Neural progenitor cell (in vitro differentiated cells): ENCODE results near the gene ITGB8. TPM values are rescaled to one million over a fixed set of nuclear protein-coding genes. Genes with fewer than 3 reads are reported as not detected.

Source experiments
- DNase-seq: peaks from one replicate; pipeline ENCODE4 v3.0.0-alpha.2; 2016; ENCODE audit warnings: low spot score
- H2AFZ ChIP-seq: fragments of 200-600 bp; sonication (generic); replicated peaks from 2 replicates; pipeline ENCODE4 v1.6.1; 2016; ENCODE audit warnings: antibody characterized with exemption
- H3F3A ChIP-seq: fragments of 200-600 bp; sonication (generic); 2 replicates; pipeline ENCODE4 v1.6.1; 2016; ENCODE audit warnings: antibody characterized with exemption, low read depth
- H3K27ac ChIP-seq: fragments of 200-600 bp; sonication (generic); 2 replicates; pipeline ENCODE4 v1.5.1; 2016; ENCODE audit warnings: mild to moderate bottlenecking
- H3K27me3 ChIP-seq: fragments of 200-600 bp; sonication (generic); 2 replicates; pipeline ENCODE4 v1.6.1; 2016; ENCODE audit warnings: mild to moderate bottlenecking, moderate library complexity
- H3K36me3 ChIP-seq: fragments of 200-600 bp; sonication (generic); 2 replicates; pipeline ENCODE4 v1.5.1; 2016
- H3K4me1 ChIP-seq: fragments of 200-600 bp; sonication (generic); 2 replicates; pipeline ENCODE4 v1.6.1; 2016; ENCODE audit warnings: mixed run types
- H3K4me2 ChIP-seq: fragments of 200-600 bp; sonication (generic); 2 replicates; pipeline ENCODE4 v1.6.1; 2016
- H3K4me3 ChIP-seq: fragments of 200-600 bp; sonication (generic); 2 replicates; pipeline ENCODE4 v1.5.1; 2016
- H3K79me2 ChIP-seq: fragments of 200-600 bp; sonication (generic); 2 replicates; pipeline ENCODE4 v1.6.1; 2016; ENCODE audit warnings: low read depth
- H3K9ac ChIP-seq: fragments of 200-600 bp; sonication (generic); 2 replicates; pipeline ENCODE4 v1.6.1; 2016
- H3K9me3 ChIP-seq: fragments of 200-600 bp; sonication (generic); 2 replicates; pipeline ENCODE4 v1.5.1; 2016; ENCODE audit warnings: low read depth
- H4K20me1 ChIP-seq: fragments of 200-600 bp; sonication (generic); 2 replicates; pipeline ENCODE4 v1.6.1; 2016; ENCODE audit warnings: low read depth
- H3K27ac Mint-ChIP-seq: 3 replicates; pipeline ENCODE4 v1.8.0; 2021; ENCODE audit warnings: mixed read lengths
- H3K27me3 Mint-ChIP-seq: 2 replicates; pipeline ENCODE4 v1.8.0; 2022; ENCODE audit warnings: low read depth, mild to moderate bottlenecking, inconsistent platforms, moderate library complexity, mixed read lengths; ENCODE audit not compliant: insufficient read depth
- H3K36me3 Mint-ChIP-seq: 3 replicates; pipeline ENCODE4 v1.8.0; 2021; ENCODE audit warnings: mixed read lengths
- H3K4me1 Mint-ChIP-seq: 3 replicates; pipeline ENCODE4 v1.8.0; 2021; ENCODE audit warnings: mixed read lengths
- H3K4me3 Mint-ChIP-seq: 3 replicates; pipeline ENCODE4 v1.8.0; 2021; ENCODE audit warnings: mild to moderate bottlenecking, moderate library complexity, mixed read lengths
- H3K9me3 Mint-ChIP-seq: 3 replicates; pipeline ENCODE4 v1.8.0; 2020; ENCODE audit warnings: mixed read lengths
- EZH2 ChIP-seq: fragments of 200-600 bp; sonication (generic); IDR thresholded peaks from 2 replicates; pipeline ENCODE4 v1.6.1; 2017; ENCODE audit warnings: antibody characterized with exemption, mild to moderate bottlenecking, moderate library complexity
- EZH2phosphoT487 ChIP-seq: fragments of 200-600 bp; sonication (generic); IDR thresholded peaks from 2 replicates; pipeline ENCODE4 v1.6.1; 2017; ENCODE audit warnings: antibody characterized with exemption
- total RNA-seq: library from RNA; depleted of rRNA; stranded (reverse); fragments of >200 nt; gene quantifications from 2 replicates; pipeline ENCODE4 v1.2.3, GENCODE V29; 2015; ENCODE audit warnings: low replicate concordance
- TF ChIP-seq, protein P1 (sequence below): fragments of 200-600 bp; sonication (generic); IDR thresholded peaks from 2 replicates; pipeline ENCODE4 v1.5.1; 2017; ENCODE audit warnings: antibody characterized with exemption, mild to moderate bottlenecking

ITGB8 gene
- total RNA-seq, 1 donor from 2014 or later: 5.3 TPM

DNA sequence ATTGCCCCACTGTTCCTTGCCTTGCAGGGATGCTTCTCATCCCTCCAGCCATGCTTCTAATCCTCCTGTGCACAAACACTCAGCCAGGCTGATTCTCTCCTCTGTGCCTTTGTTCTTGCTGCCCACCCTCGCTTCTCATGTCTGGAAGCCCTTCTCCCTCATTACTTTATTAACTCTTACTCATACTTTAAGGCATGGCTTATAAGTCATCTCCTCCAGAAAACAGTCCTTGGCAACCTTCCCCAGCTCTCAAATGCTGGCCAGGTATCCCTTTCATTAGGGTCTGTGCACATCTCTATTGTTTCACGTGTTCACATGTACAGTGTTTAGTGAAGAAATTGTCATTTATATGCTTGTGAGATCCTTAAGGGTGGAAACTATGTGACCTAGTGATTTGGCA, 62.9 kb downstream of the ITGB8 start:
- TF ChIP-seq, protein P1, sequence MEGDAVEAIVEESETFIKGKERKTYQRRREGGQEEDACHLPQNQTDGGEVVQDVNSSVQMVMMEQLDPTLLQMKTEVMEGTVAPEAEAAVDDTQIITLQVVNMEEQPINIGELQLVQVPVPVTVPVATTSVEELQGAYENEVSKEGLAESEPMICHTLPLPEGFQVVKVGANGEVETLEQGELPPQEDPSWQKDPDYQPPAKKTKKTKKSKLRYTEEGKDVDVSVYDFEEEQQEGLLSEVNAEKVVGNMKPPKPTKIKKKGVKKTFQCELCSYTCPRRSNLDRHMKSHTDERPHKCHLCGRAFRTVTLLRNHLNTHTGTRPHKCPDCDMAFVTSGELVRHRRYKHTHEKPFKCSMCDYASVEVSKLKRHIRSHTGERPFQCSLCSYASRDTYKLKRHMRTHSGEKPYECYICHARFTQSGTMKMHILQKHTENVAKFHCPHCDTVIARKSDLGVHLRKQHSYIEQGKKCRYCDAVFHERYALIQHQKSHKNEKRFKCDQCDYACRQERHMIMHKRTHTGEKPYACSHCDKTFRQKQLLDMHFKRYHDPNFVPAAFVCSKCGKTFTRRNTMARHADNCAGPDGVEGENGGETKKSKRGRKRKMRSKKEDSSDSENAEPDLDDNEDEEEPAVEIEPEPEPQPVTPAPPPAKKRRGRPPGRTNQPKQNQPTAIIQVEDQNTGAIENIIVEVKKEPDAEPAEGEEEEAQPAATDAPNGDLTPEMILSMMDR: no peak
- TF ChIP-seq EZH2: no peak
- TF ChIP-seq EZH2phosphoT487: no peak
- Histone ChIP-seq H3K27me3 (no peaks in the 10 kb centered on the region), H3K4me2 (no peak overlapping the region), H3K9me3 (no peaks in the 10 kb centered on the region), H3K4me1 (peaks cover 2% of the 10 kb centered on the region), H3K4me3 (no peak overlapping the region), H3K9ac (no peak overlapping the region), H3K79me2 (no peaks in the 10 kb centered on the region), H3K27ac (no peak overlapping the region), H4K20me1 (no peaks in the 10 kb centered on the region), H2AFZ (no peak overlapping the region), H3K36me3 (no peaks in the 10 kb centered on the region), H3F3A (no peaks in the 10 kb centered on the region)
- no peak overlapping the region for H3K4me3 Mint-ChIP-seq
- peaks cover 3% of the 10 kb centered on the region for H3K27me3 Mint-ChIP-seq
- H3K27ac Mint-ChIP-seq: no peak overlapping the region
- no peaks in the 10 kb centered on the region for H3K4me1 Mint-ChIP-seq
- peaks cover 43% of the 10 kb centered on the region for H3K36me3 Mint-ChIP-seq
- DNase-seq: no peak
- no peaks in the 10 kb centered on the region for H3K9me3 Mint-ChIP-seq

- Mint-ChIP-seq H3K27me3 (peaks cover 3% of the 10 kb centered on the region), H3K27ac (no peak overlapping the region), H3K4me3 (no peak overlapping the region), H3K36me3 (peaks cover 45% of the 10 kb centered on the region), H3K9me3 (no peaks in the 10 kb centered on the region), H3K4me1 (no peaks in the 10 kb centered on the region)
- H3K79me2 ChIP-seq: no peaks in the 10 kb centered on the region
- DNase-seq: no peak
- TF ChIP-seq, protein P1: no peak
- TF ChIP-seq EZH2 (no peak), EZH2phosphoT487 (no peak)
- no peak overlapping the region for H3K4me2 ChIP-seq
- no peak overlapping the region for H3K4me3 ChIP-seq
- no peaks in the 10 kb centered on the region for H3K27me3 ChIP-seq
- H3F3A ChIP-seq: no peaks in the 10 kb centered on the region
- no peak overlapping the region for H3K9ac ChIP-seq
- no peaks in the 10 kb centered on the region for H3K9me3 ChIP-seq
- no peaks in the 10 kb centered on the region for H4K20me1 ChIP-seq
- no peak overlapping the region for H3K27ac ChIP-seq
- peaks cover 2% of the 10 kb centered on the region for H3K4me1 ChIP-seq
- H3K36me3 ChIP-seq: no peaks in the 10 kb centered on the region
- H2AFZ ChIP-seq: no peak overlapping the region
Observed at GRCh38 chr7:20394284-20394683, 63.6 kb downstream of the ITGB8 start.

DNA sequence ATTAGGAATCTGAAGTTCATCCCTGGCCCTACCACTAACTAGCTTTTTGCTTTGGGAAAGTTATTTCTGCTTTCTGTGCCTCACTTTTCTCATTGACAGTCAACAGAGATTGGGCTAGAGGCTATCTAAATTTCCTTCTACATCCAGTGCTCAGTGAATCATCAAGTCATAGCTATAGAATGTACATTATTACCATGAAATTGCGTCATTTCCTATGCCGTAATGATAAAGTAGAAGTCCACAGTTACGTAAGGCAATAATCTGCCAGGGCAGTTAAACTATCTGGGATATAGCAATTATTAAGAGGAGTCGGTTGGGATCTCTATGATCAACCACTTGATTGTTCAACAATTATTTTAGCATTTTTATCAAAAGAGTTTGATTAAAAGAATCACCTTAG, 64.4 kb downstream of the ITGB8 start:
- Histone ChIP-seq H4K20me1 (no peaks in the 10 kb centered on the region), H3K27me3 (no peaks in the 10 kb centered on the region)
- TF ChIP-seq, protein P1: no peak
- TF ChIP-seq EZH2phosphoT487 (no peak), EZH2 (no peak)

GRCh38 chr7:20395511-20395910, 64.8 kb downstream of the ITGB8 start:
- Histone ChIP-seq H3K4me1 (peaks cover 2% of the 10 kb centered on the region), H3F3A (no peaks in the 10 kb centered on the region), H3K9me3 (no peaks in the 10 kb centered on the region), H3K36me3 (no peaks in the 10 kb centered on the region), H3K27ac (no peak overlapping the region), H4K20me1 (no peaks in the 10 kb centered on the region), H3K4me3 (no peak overlapping the region), H3K4me2 (no peak overlapping the region), H3K27me3 (no peaks in the 10 kb centered on the region), H3K79me2 (no peaks in the 10 kb centered on the region), H3K9ac (no peak overlapping the region), H2AFZ (no peak overlapping the region)
- H3K27me3 Mint-ChIP-seq: peaks cover 3% of the 10 kb centered on the region
- H3K27ac Mint-ChIP-seq: no peak overlapping the region
- H3K36me3 Mint-ChIP-seq: peaks cover 48% of the 10 kb centered on the region
- H3K4me1 Mint-ChIP-seq: no peaks in the 10 kb centered on the region
- no peak for DNase-seq
- H3K9me3 Mint-ChIP-seq: no peaks in the 10 kb centered on the region
- H3K4me3 Mint-ChIP-seq: no peak overlapping the region
- TF ChIP-seq EZH2 (no peak), EZH2phosphoT487 (no peak)
- TF ChIP-seq, protein P1: no peak

More for the DNA sequence above, 64.4 kb downstream of the ITGB8 start:
- Mint-ChIP-seq H3K36me3 (peaks cover 48% of the 10 kb centered on the region), H3K27ac (no peak overlapping the region), H3K27me3 (peaks cover 3% of the 10 kb centered on the region), H3K4me3 (no peak overlapping the region), H3K4me1 (no peaks in the 10 kb centered on the region), H3K9me3 (no peaks in the 10 kb centered on the region)
- H3F3A ChIP-seq: no peaks in the 10 kb centered on the region
- no peak overlapping the region for H3K9ac ChIP-seq
- no peak for DNase-seq
- peaks cover 2% of the 10 kb centered on the region for H3K4me1 ChIP-seq
- no peaks in the 10 kb centered on the region for H3K9me3 ChIP-seq
- no peaks in the 10 kb centered on the region for H3K79me2 ChIP-seq
- H3K36me3 ChIP-seq: no peaks in the 10 kb centered on the region
- no peak overlapping the region for H3K4me3 ChIP-seq
- no peak overlapping the region for H3K4me2 ChIP-seq
- no peak overlapping the region for H3K27ac ChIP-seq
- no peak overlapping the region for H2AFZ ChIP-seq
